Loucy (cell line): ENCODE measurements around the gene PDE4D.

Source experiments
- H2AFZ ChIP-seq: fragments of 200-600 bp; sonication (generic); 2 replicates; pipeline ENCODE4 v1.6.0; 2016; ENCODE audit warnings: antibody characterized with exemption, mild to moderate bottlenecking, low read length, moderate library complexity
- H3F3A ChIP-seq: fragments of 200-600 bp; 2 replicates; pipeline ENCODE4 v1.6.0; 2016; ENCODE audit warnings: antibody characterized with exemption, low read depth, mild to moderate bottlenecking
- H3K27me3 ChIP-seq: fragments of 200-600 bp; sonication (generic); 2 replicates; pipeline ENCODE4 v1.6.1; 2014; ENCODE audit warnings: low read length, mild to moderate bottlenecking; ENCODE audit not compliant: insufficient read depth, poor library complexity, severe bottlenecking
- H3K36me3 ChIP-seq: fragments of 200-600 bp; sonication (generic); 2 replicates; pipeline ENCODE4 v1.6.1; 2016; ENCODE audit warnings: low read length; ENCODE audit not compliant: insufficient read depth
- H3K4me1 ChIP-seq: fragments of 200-600 bp; sonication (generic); 2 replicates; pipeline ENCODE4 v1.5.1; 2014; ENCODE audit warnings: low read length, mild to moderate bottlenecking; ENCODE audit not compliant: insufficient read depth, poor library complexity, severe bottlenecking
- H3K4me2 ChIP-seq: fragments of 200-600 bp; sonication (generic); 2 replicates; pipeline ENCODE4 v1.6.0; 2014; ENCODE audit warnings: antibody characterized with exemption, low read length, low read depth, mild to moderate bottlenecking; ENCODE audit not compliant: poor library complexity, severe bottlenecking
- H3K4me3 ChIP-seq: fragments of 200-600 bp; sonication (generic); 2 replicates; pipeline ENCODE4 v1.5.1; 2014; ENCODE audit warnings: low read length, mild to moderate bottlenecking, mixed read lengths; ENCODE audit not compliant: poor library complexity, severe bottlenecking
- H3K79me2 ChIP-seq: fragments of 200-600 bp; sonication (generic); 2 replicates; pipeline ENCODE4 v1.6.1; 2014; ENCODE audit warnings: low read length; ENCODE audit not compliant: insufficient read depth
- H3K9ac ChIP-seq: fragments of 200-600 bp; sonication (generic); 2 replicates; pipeline ENCODE4 v1.6.0; 2014; ENCODE audit warnings: mild to moderate bottlenecking, low read depth, low read length, moderate library complexity; ENCODE audit not compliant: poor library complexity, severe bottlenecking
- H3K9me2 ChIP-seq: fragments of 200-600 bp; sonication (generic); replicated peaks from 2 replicates; pipeline ENCODE4 v1.6.1; 2016; ENCODE audit warnings: low read depth, low read length, mixed read lengths
- H3K9me3 ChIP-seq: fragments of 200-600 bp; sonication (generic); 2 replicates; pipeline ENCODE4 v1.6.1; 2014; ENCODE audit warnings: mild to moderate bottlenecking, antibody characterized with exemption, low read length, low read depth; ENCODE audit not compliant: insufficient read depth
- H4K20me1 ChIP-seq: fragments of 200-600 bp; sonication (generic); 2 replicates; pipeline ENCODE4 v1.6.0; 2014; ENCODE audit warnings: antibody characterized with exemption, low read length, mild to moderate bottlenecking; ENCODE audit not compliant: insufficient read depth, poor library complexity, severe bottlenecking
- CTCF ChIP-seq: fragments of 200-600 bp; sonication (generic); conservative IDR thresholded peaks from 2 replicates; pipeline ENCODE4 v1.5.1; 2014; ENCODE audit warnings: mild to moderate bottlenecking, antibody characterized with exemption, low read length
- EZH2phosphoT487 ChIP-seq: fragments of 200-600 bp; IDR thresholded peaks from 2 replicates; pipeline ENCODE4 v1.6.1; 2018; ENCODE audit warnings: antibody characterized with exemption, mild to moderate bottlenecking, moderate library complexity, borderline replicate concordance

The PDE4D gene

GRCh38 chr5:58923355-58923754 lies 970.2 kb downstream of the PDE4D start:
- no peak overlapping the region for H3K4me3 ChIP-seq
- H3K9me2 ChIP-seq = no peaks in the 10 kb centered on the region
- no peaks in the 10 kb centered on the region for H3K27me3 ChIP-seq
- H3K4me1 ChIP-seq = no peaks in the 10 kb centered on the region
- H2AFZ ChIP-seq = no peak overlapping the region
- H4K20me1 ChIP-seq = no peaks in the 10 kb centered on the region
- no peaks in the 10 kb centered on the region for H3K79me2 ChIP-seq
- no peaks in the 10 kb centered on the region for H3K9me3 ChIP-seq
- H3K4me2 ChIP-seq = no peak overlapping the region
- no peaks in the 10 kb centered on the region for H3F3A ChIP-seq
- no peaks in the 10 kb centered on the region for H3K36me3 ChIP-seq
- TF ChIP-seq CTCF (no peak), EZH2phosphoT487 (no peak)
- H3K9ac ChIP-seq = no peak overlapping the region

DNA sequence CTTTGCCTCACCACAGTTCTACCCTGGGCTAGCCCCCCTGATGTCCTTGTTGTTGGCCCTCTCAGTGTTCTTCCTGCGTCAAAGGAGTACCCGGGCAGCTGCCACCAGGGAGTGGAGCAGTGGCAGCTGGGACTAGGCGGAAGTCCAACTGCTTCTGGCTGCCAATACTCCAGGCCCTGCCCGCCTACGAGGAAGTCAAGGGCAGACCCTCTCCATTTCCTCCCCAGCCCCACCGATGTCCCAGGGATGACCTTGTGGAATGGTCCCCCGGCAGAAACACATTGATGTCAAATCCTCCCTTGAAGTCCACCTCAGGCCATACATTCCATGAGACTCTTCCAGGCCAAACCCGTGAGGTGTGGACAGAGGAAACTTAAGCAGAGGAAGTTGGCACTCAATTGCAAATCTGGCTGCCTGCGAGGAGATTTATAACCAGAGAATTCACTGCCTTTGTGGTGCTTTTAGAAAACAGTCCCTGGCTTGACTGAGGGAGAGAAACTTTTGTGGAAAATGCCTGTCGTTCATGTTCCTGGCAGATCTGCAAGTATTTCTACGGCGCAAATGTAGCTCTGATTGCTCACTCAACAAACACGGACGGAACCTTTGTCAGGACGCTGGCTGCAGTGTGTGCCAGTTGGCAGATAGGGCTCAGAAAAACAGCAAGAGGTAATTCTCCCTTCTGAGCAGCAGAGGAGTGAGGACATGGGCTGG lies 970.9 kb downstream of the PDE4D start:
- H3K4me1 ChIP-seq = no peaks in the 10 kb centered on the region
- H3K27me3 ChIP-seq = no peaks in the 10 kb centered on the region

GRCh38 chr5:58921159-58921558 lies 972.4 kb downstream of the PDE4D start:
- H3K4me1 ChIP-seq = no peaks in the 10 kb centered on the region
- no peak overlapping the region for H3K9ac ChIP-seq
- no peak overlapping the region for H3K4me2 ChIP-seq
- H2AFZ ChIP-seq = no peak overlapping the region
- TF ChIP-seq EZH2phosphoT487 (no peak), CTCF (no peak)
- no peaks in the 10 kb centered on the region for H3K9me3 ChIP-seq
- no peak overlapping the region for H3K4me3 ChIP-seq
- H3K9me2 ChIP-seq = no peaks in the 10 kb centered on the region
- H3K36me3 ChIP-seq = no peaks in the 10 kb centered on the region
- no peaks in the 10 kb centered on the region for H3F3A ChIP-seq
- H3K79me2 ChIP-seq = no peaks in the 10 kb centered on the region
- H4K20me1 ChIP-seq = no peaks in the 10 kb centered on the region
- no peaks in the 10 kb centered on the region for H3K27me3 ChIP-seq

More for the DNA sequence above, 970.9 kb downstream of the PDE4D start:
- Histone ChIP-seq H4K20me1 (no peaks in the 10 kb centered on the region), H3K4me2 (no peak overlapping the region), H3F3A (no peaks in the 10 kb centered on the region), H3K4me3 (no peak overlapping the region), H3K9me2 (no peaks in the 10 kb centered on the region), H3K9ac (no peak overlapping the region), H2AFZ (no peak overlapping the region), H3K9me3 (no peaks in the 10 kb centered on the region), H3K36me3 (no peaks in the 10 kb centered on the region), H3K79me2 (no peaks in the 10 kb centered on the region)
- no peak for TF ChIP-seq CTCF
- no peak for TF ChIP-seq EZH2phosphoT487
